Psoas muscle (tissue), 8 donors: ENCODE measurements around the gene TMC7. TPM values are rescaled to one million over a fixed set of nuclear protein-coding genes. Genes with fewer than 3 reads are reported as not detected.

Experiments used
- ATAC-seq, 4 donors: fragments of 200-7000 bp; cut with Tn5 transposase; one replicate each; pipeline ENCODE4 v1.9.1; 2020; ENCODE audit warnings: moderate library complexity in 3 of 4, mild to moderate bottlenecking in 2 of 4
- DNase-seq, 2 donors: peaks; one replicate each; pipeline ENCODE4 v3.0.0-alpha.2; 2020
- H3K27ac ChIP-seq: fragments of 200-600 bp; one replicate; pipeline ENCODE4 v1.8.0; 2022
- H3K27me3 ChIP-seq, 3 donors: fragments of 200-600 bp in 1 of 3; one replicate each; pipeline versions ENCODE4 v1.6.1 to v1.8.0; 2013 to 2022; ENCODE audit warnings: low read length in 2 of 3, mild to moderate bottlenecking in 2 of 3, moderate library complexity in 1 of 3; ENCODE audit not compliant: insufficient read depth in 3 of 3
- H3K36me3 ChIP-seq, 2 donors: fragments of 200-600 bp in 1 of 2; one replicate each; pipeline versions ENCODE4 v1.6.1 to v1.8.0; 2013 to 2022; ENCODE audit warnings: low read depth in 1 of 2, mild to moderate bottlenecking in 1 of 2, moderate library complexity in 1 of 2; ENCODE audit not compliant: insufficient read depth in 1 of 2
- H3K4me1 ChIP-seq: fragments of 200-600 bp; one replicate; pipeline ENCODE4 v1.8.0; 2022
- H3K4me3 ChIP-seq: fragments of 200-600 bp; one replicate; pipeline ENCODE4 v1.8.0; 2022; ENCODE audit warnings: mild to moderate bottlenecking
- H3K9me3 ChIP-seq: fragments of 200-600 bp; one replicate; pipeline ENCODE4 v1.8.0; 2022
- WGBS, 3 donors: extraction: QIAGEN DNeasy Blood & Tissue Kit; methylation state at CpG; one replicate each; pipeline versions ENCODE4 v1.1.6 to v1.1.7; 2013; 5-methylcytosine and 5-hydroxymethylcytosine counted together
- intact Hi-C, 2 donors: fragments of 100-400 bp; cut with DNase I; formaldehyde crosslinking; loops; one replicate each; pipeline versions ENCODE4 v1.11.0 to v1.14.2; 2022
- polyA plus RNA-seq, 3 donors: library from polyadenylated mRNA; stranded (reverse); fragments of 200-250 nt; gene quantifications; one replicate each; pipeline ENCODE4 v1.2.3, GENCODE V29; 2013
- total RNA-seq, 4 donors: library from RNA; stranded (reverse); fragmentation: NEBNext Ultra II Directional in 2 of 4; extraction: Animal tissue kit (Norgen Biotek cat#: 25700) in 2 of 4; gene quantifications; one replicate each; pipeline versions ENCODE4 v1.2.1 to v1.2.4, GENCODE V29; 2021 to 2023
- TF ChIP-seq, protein P1 (sequence below): fragments of 200-600 bp; IDR thresholded peaks from one replicate; pipeline ENCODE4 v1.8.0; 2022; ENCODE audit warnings: antibody characterized with exemption
- donor health status: healthy with polysubstance abuse.
- donor health status: DM: no; HTN: no; CAD: no; lungs with moderate emphysema.
- donor health status: Bipolar disorder and iron deficiency.
- donor health status: healthy.
- donor health status: DM: yes; HTN: yes; CAD: no.
- donor health status: DM: no; HTN: no; CAD: no.
- donor health status: DM: no; HTN: no; CAD: no.
- donor health status: DM: yes; HTN: yes; CAD: no.

TMC7 gene
- total and polyA plus RNA-seq, 7 donors = 0.32 to 1.8 (median 0.60) TPM

DNA sequence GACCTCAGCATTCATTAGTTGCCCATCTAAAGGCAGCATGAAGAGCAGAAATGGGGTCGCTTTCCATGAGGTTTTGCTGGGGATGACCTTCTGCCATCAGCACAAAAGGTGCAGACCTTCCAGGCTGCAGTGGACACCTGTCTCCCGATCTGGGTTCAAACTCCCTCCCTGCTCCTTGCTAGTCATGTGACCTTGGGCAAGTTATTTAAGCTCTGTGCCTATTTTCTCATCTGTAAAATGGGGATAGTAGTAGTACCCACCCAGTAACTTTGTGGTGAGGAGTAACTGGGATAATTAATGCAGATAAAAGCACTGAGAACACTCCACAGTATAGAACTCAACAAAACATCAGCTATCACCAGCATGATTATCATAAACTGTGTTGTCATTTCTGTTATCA lies 62.3 kb downstream of the TMC7 start:
- ATAC-seq (no peak), DNase-seq (no peak)
- 87 to 100% (median 93%) methylated on average over 2 of the region's 2 CpGs for WGBS, 3 donors
- Histone ChIP-seq H3K4me3 (no peak overlapping the region), H3K4me1 (no peaks in the 10 kb centered on the region), H3K27me3 (no peaks in the 10 kb centered on the region), H3K36me3 (no peaks in the 10 kb centered on the region), H3K27ac (no peak overlapping the region), H3K9me3 (no peaks in the 10 kb centered on the region)
- intact Hi-C loops = no loop called here
- TF ChIP-seq, protein P1, sequence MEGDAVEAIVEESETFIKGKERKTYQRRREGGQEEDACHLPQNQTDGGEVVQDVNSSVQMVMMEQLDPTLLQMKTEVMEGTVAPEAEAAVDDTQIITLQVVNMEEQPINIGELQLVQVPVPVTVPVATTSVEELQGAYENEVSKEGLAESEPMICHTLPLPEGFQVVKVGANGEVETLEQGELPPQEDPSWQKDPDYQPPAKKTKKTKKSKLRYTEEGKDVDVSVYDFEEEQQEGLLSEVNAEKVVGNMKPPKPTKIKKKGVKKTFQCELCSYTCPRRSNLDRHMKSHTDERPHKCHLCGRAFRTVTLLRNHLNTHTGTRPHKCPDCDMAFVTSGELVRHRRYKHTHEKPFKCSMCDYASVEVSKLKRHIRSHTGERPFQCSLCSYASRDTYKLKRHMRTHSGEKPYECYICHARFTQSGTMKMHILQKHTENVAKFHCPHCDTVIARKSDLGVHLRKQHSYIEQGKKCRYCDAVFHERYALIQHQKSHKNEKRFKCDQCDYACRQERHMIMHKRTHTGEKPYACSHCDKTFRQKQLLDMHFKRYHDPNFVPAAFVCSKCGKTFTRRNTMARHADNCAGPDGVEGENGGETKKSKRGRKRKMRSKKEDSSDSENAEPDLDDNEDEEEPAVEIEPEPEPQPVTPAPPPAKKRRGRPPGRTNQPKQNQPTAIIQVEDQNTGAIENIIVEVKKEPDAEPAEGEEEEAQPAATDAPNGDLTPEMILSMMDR = no peak

DNA sequence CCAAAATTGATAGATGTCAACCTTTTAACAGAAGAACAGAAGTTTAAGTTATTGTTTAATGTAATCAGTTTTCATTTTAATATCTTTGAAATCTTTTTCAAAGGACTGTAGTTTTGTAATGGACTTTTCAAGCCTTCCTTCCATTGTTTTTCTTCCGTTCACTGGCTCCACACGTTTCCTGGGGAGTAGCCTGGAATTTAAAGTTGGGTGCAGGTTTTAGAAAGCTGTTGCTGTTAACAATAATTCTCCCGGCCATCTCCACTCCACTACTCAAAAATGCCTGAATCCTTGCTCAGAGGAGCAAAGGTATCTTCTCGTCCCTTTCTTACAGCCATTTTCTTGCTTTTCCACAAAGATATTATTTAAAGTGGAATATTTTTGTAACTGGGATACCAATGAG lies 79.0 kb downstream of the TMC7 start:
- H3K4me1 ChIP-seq = peaks cover 6% of the 10 kb centered on the region
- WGBS, 3 donors = 63 to 71% (median 64%) methylated on average over 4 of the region's 4 CpGs
- no peaks in the 10 kb centered on the region for H3K36me3 ChIP-seq
- no peak for DNase-seq
- no peak overlapping the region for H3K27ac ChIP-seq
- H3K4me3 ChIP-seq = no peak overlapping the region
- no peaks in the 10 kb centered on the region for H3K9me3 ChIP-seq
- TF ChIP-seq, protein P1 = no peak
- ATAC-seq = no peak
- H3K27me3 ChIP-seq = no peaks in the 10 kb centered on the region
- intact Hi-C loops = no loop called here

DNA sequence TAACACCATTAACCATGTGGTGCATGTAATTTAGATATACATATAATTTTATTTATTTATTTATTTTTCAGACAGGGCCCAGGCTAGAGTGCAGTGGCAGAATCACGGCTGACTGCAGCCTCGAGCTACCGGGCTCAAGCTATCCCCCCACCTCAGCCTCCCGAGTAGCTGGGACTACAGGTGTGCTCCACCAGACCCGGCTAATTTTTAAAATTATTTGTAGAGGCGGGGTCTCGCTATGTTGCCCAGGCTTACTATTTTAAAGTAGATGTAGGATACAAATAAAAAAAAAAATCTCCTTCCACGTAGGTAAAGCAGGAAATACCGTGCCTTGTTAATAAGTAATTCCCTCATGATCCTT lies 83.2 kb downstream of the TMC7 start:
- no peaks in the 10 kb centered on the region for H3K9me3 ChIP-seq
- H3K27ac ChIP-seq = peak overlapping the region; percentile 100
- peaks cover 19% of the 10 kb centered on the region for H3K4me1 ChIP-seq
- intact Hi-C loops = no loop called here
- H3K36me3 ChIP-seq = peaks cover 0 to 2% of the 10 kb centered on the region in 2 donors
- H3K27me3 ChIP-seq = no peaks in the 10 kb centered on the region
- peak overlapping the region; percentile 88 for H3K4me3 ChIP-seq
- peak in 1 of 2 donors; percentile 51 for DNase-seq
- no peak for ATAC-seq
- TF ChIP-seq, protein P1 = no peak
- WGBS, 3 donors = 55 to 57% (median 55%) methylated on average over 9 of the region's 9 CpGs

DNA sequence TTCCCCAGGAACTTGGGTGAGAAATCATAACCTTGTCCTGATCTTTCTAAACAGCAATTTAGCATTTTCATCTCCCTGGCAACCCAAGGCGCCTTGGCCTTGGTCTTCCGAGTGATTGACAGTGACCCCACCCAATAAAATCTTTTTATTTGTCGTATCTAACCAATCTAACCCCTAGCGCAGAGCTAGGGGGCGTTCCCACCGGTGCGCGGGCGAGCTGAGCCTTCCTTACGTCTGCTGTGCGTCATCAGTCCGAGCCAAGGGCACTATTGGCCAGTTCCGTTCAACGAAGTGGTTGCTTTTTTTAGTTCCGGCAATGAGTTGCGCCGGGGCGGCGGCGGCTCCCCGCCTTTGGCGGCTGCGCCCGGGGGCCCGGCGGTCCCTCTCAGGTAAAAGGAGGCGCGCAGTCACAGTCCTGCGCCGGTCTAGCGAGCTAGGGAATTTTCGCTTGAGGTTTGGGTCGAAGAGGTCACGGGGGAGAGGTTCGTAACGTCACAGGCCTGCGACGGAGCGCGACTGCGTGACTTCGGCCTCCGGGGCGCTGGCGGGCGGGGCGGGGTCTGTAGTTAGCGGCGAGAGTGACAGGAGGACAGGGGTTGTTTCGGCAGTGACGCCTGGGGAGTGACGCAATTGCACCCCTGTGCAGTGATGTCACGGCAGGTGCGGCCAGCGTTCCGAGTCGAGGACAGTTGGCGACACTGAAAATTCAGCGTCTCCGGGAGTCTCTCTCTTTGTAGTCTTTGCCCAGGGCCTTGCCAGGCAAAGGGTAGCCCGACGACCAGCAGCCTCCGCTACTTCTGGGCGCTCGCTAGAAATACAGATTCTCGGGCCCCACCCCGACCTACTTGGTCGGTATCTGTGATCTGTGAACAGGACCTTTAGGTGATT lies 83.9 kb downstream of the TMC7 start, which contains the start of gene COQ7:
COQ7 (plus strand) TSS at position 266 of the 888 bp plus-strand sequence; CDS start at position 317, 51 bp downstream.
- TF ChIP-seq, protein P1 = no peak
- Histone ChIP-seq H3K4me3 (peak within 1 kb of the TSS; percentile 88), H3K27me3 (no peaks in the 10 kb centered on the region), H3K9me3 (no peaks in the 10 kb centered on the region), H3K27ac (peak within 1 kb of the TSS; percentile 100), H3K36me3 (peaks cover 0 to 8% of the 10 kb centered on the region in 2 donors), H3K4me1 (peaks cover 19% of the 10 kb centered on the region)
- ATAC-seq = peak; percentile 96 to 99 (median 96)
- 0% methylated on average over 64 to 68 of the region's 68 CpGs for WGBS, 3 donors
- DNase-seq = peak; percentile 99
- intact Hi-C loops = no loop called here
